Activated CD8-positive, alpha-beta memory T cell treated with anti-CD3 and anti-CD28 coated beads, Interleukin-2, amount 50 U/mL, for 1 hour (primary cell): ENCODE measurements around the gene MUC4.
"Not testable (repeated sequence)": the region's sequence is repeated elsewhere in the genome, so short reads cannot be mapped to it uniquely, and the experiment has no call there.

Experiments used
- DNase-seq: peaks from one replicate; pipeline ENCODE4 v3.0.0-alpha.2; 2020; ENCODE audit errors: extremely low read depth

MUC4 gene

DNA sequence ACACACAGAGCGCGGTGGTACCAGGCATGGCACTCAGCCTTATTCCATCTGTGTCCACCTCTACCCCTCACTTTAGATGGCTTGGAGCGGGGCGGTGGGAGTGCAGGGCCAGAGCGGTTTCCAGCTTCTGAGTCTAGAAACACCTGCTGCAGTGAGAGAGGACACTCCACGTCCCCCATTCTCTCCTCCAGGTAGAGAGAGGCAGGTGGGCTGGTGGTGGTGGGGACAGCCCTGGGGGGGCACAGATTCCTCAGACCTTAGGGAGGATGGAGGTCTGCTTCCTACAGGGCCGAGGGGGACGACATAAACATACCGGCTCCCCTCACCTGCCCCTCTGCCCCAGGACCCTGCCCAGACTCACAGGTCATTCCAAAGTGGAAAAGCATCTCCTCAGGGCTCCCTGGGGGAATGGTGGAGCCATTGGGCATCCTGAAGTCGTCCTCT is 50.6 kb downstream of the MUC4 start:
- no peak for DNase-seq

DNA sequence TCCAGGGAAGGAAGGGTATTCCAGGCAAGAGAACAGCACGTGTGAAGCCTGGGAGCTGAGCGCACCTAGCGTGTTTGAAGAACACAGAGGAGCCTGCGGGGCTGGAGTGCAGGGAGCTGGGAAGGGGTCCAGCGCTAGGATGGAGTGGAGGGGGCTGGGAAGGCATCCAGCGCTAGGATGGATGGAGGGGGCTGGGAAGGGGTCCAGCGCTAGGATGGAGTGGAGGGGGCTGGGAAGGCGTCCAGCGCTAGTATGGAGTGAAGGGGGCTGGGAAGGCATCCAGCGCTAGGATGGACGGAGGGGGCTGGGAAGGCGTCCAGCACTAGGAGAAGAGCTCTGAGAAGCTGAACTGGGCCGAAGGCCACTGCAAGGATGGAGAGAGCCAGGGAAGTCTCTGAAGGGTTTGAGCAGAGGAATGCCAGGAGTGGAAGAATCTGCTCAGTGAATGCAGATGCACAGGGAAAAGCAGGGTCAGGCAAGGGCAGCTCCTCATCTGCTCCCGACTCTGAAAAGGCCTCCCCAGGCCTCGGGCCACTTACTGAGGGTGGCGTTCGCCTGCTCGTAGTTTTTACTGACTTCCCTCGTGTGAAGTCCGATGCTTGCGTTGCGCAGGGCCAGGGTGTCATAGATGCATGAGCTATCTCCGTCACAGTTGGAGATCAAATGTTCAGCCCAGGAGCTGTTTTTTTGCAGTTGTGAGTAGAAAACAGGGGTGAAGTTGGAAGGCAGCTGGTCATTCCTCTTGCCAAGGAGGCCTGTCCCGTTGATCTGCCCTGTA is 51.2 kb downstream of the MUC4 start:
- no peak for DNase-seq

- no peak for DNase-seq
Observed at GRCh38 chr3:195758721-195759353, 52.9 kb downstream of the MUC4 start.

GRCh38 chr3:195757827-195758226 is 53.9 kb downstream of the MUC4 start:
- no peak for DNase-seq

- DNase-seq = no peak
Observed at GRCh38 chr3:195757438-195757770, 54.3 kb downstream of the MUC4 start.

DNA sequence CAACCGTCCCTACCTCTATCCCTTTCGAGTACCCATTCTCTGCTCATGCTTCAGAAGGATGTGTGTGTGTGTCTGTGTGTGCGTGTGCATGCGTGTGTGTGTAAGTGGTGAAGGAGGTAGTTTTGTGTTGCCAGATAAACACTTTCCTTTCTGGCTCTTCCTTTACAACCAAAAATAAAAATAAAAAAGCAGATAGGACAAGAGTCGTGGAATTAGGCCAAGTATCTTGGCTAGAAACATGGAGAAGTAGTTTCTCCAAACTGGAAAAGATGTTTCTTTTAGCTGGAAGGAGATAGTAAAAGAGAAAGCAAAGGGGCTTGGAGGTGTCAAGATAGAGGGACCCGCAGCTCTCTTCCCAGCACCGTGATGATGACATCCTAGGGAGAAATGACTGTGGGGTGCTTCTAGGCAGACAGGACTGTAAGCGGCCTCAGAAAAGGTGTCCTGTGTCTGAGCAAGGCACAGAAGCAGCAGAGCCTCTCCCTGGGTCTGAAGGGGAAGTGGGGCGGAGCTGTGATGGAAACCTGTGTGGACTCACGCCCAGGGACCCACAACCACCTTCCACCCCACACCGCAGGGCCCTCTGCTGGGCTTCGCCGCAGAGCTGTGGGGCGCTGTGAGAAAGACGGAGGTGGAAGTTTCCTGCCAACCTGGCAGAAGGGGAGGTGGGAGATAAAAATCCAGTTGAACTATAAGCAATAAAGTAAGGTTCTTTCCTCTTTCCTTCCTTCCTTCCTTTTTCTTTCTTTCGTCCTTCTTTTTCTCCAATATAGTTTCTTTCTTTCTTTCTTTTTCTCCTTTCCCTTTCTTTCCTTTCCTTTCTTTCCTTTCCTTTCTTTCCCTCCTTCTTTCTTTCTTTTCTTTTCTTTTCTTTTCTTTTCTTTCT is 55.7 kb downstream of the MUC4 start:
- no peak for DNase-seq

DNA sequence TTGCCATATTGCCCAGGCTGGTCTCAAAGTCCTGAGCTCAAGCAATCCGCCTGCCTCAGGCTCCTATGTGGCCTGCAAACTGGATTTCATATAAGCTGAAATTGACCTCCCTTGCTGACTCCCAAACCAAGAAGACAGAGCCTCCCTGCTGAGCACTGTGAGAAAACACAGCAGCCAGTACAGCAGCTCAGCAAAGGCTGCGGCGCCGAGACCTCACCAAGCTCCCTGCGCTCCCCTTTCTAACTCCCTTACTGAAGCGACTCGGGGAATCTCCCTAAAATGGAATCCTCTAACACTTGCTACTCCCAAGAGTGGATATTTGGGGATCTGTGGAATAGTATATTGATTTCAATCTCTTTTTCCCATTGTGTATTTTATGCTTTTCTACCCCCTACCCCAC is 56.3 kb downstream of the MUC4 start:
- no peak for DNase-seq

DNA sequence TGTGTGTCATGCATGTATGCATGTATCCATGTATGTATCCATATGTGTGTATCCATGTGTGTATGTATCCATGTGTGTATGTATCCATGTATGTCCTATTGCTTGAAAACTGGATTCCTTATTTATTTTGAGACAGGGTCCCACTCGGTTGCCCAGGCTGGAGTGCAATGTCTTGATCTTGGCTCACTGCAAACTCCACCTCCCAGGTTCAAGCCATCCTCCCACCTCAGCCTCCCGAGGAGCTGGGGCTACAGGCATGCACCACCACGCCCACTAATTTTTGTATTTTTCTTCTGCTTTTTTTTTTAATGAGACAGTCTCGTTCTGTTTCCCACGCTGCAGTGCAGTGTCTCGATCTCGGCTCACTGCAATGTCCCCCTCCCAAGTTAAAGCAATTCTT is 56.8 kb downstream of the MUC4 start:
- DNase-seq = no peak

DNA sequence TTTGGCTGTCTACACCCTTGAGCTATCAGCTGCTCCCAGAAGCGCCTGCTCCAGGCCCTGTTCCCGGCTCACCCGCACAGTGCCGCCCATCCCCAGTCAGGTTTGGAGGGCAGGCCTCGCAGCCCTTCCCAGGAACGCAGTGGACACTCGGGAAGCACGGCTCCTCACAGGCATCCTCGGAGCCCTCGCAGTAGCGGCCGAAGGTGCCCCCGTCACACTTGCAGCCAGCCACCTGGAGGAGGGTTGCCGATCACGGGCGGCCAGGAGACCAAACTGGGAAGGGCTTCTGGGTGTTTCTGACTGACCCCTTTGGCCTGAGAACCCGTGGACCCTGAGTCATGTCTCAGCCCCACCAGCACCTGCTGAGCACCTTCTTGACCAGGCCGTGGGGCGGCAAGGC is 57.6 kb downstream of the MUC4 start:
- DNase-seq = no peak

- DNase-seq = no peak
Observed at GRCh38 chr3:195753581-195753980, 58.1 kb downstream of the MUC4 start.

DNA sequence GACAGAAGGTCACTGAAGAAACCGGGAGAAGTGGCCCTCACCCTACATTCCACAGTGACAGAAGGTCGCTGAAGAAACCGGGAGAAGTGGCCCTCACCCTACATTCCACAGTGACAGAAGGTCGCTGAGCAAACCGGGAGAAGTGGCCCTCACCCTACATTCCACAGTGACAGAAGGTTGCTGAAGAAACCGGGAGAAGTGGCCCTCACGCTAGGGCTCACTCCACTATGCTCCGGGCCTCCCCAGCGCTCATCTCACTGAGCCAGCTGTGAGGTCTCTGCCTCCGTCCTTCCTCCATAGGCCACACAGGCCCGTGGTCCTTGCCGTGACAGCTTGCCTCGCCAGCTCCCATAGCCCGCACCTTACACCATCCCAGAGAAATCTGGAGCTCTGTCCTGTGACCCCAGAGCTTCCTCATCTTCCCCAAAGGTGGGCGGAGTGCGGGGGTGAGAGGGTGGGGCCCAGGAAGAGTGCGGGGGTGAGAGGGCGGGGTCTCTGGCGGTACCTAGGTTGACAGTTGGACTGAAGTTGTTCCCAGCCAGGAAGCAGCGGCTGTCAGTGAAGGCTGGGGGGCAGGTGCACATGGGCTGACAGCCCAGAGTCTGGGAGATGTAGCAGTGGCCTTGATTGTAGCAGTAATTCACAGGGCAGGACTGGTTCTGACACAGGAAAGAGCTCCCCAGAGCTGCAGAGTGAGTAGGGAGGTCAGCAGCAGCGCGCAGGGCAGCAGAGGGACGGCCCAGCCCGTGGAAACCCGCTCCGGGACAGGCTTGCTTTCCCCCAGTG is 59.0 kb downstream of the MUC4 start:
- no peak for DNase-seq

DNA sequence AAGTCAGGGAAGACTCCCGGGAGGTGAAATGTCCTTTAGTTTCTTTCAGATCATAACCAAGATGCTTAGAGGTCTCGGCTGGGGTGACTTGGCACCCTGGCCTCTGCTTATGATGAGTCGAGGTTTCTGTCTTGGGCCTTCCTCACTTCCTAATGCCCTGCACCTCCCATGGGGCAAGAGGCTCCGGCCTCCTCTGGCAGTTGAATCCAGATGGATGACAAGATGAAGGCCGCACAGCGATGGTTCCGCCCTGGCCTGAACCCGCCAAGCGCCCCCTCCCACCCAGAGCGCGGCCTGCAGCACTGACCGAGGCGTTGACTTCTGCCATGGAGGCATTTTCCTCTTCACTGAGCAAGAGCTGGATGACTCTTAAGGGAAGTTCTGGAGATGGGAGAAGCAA is 59.7 kb downstream of the MUC4 start:
- DNase-seq = no peak

- DNase-seq = no peak
Observed at GRCh38 chr3:195751560-195751959, 60.2 kb downstream of the MUC4 start.

GRCh38 chr3:195750797-195751520 is 60.8 kb downstream of the MUC4 start:
- no peak for DNase-seq

DNA sequence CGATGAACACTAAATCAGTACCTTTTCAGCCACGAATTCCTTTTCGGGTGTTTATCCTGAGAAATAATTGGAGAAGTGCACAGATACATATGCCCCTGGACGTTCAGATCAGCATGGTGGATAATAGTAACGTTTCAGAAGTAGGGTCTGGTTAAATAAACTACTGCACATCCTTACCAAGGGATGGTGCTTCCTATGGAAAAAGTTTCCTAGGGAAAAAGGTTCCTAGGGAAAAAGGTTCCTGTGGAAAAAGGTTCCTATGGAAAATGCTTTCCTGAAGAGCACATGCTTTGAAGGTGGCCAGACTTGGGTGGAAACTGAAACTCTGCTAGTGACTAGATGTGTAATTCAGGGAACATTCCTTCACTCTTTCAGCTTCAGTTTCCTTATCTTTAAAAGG is 62.6 kb downstream of the MUC4 start:
- DNase-seq = not testable (repeated sequence)

DNA sequence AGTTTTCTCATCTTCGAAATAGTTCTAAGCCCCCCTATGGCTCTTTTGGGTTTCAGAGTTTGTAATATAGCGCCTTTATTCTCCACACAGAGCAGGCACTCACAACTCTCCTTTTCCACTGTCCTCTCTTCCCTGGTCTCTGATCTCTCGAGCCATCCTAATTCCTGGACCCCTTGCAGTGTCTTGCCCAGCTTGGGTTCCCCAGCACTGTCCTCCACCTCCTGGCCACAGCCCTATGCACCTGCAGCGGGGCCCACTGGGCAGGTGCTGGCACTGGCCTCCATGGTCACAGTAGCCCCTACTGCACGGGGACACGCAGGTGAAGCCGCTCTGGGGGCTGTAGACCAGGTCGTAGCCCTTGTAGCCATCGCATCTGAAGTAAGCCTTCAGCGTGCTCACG is 63.1 kb downstream of the MUC4 start:
- DNase-seq = no peak

GRCh38 chr3:195746751-195747150 is 65.0 kb downstream of the MUC4 start:
- DNase-seq = no peak

GRCh38 chr3:195746346-195746745 is 65.4 kb downstream of the MUC4 start:
- no peak for DNase-seq

DNA sequence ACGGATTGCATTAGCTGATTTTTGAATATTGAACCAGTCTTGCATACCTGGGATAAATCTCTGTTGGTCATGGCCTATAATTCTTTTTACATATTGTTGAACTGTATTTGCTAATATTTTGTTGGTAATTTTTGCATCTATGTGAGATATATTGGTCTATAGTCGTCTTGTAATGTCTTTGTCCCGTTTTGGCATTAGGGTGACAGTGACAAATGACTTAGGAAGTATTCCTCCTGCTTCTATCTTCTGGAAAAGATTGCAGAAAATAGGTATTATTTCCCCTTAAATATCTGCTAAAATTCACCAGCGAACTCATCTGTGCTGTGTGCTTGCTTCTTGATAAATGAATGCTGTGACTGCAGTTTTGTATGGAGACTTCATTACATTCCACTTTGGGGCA is 67.3 kb downstream of the MUC4 start:
- no peak for DNase-seq

GRCh38 chr3:195739561-195740111 is 72.1 kb downstream of the MUC4 start:
- DNase-seq = no peak
